Suprapubic skin (tissue), 3 donors: ENCODE data around the gene SDHAF4.

ENCODE experiments used
- POLR2A ChIP-seq, 2 donors: fragments of 450-650 bp; IDR thresholded peaks; one replicate each; pipeline ENCODE4 v1.6.1; 2017; ENCODE audit warnings: antibody characterized with exemption in 2 of 2, mild to moderate bottlenecking in 2 of 2, moderate library complexity in 2 of 2
- TF ChIP-seq, protein P1 (sequence below), 2 donors: fragments of 200-600 bp in 1 of 2; fragments of 450-650 bp in 1 of 2; sonication (generic) in 1 of 2; IDR thresholded peaks; one replicate each; pipeline ENCODE4 v1.5.1; 2016 to 2019; ENCODE audit warnings: antibody characterized with exemption in 2 of 2, mild to moderate bottlenecking in 1 of 2, moderate library complexity in 1 of 2

DNA sequence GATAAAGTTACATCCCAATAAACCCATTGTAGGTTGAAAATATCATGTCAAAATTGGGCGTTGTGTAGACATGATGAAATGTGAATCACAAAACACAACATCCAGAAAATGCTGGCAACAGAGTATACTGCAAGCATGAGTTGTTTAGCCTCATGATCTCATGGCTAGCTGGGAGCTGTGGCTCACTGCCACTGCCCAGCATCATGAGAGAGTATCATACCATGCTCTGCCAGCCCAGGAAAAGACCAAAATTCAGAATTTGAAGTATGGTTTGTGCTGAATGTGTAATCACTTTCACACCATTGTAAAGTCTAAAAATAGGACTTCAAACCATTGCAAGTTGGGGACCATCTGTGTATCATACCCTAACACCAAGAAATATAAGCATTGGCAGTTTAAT lies 55.7 kb downstream of the SDHAF4 start:
- TF ChIP-seq, protein P1, sequence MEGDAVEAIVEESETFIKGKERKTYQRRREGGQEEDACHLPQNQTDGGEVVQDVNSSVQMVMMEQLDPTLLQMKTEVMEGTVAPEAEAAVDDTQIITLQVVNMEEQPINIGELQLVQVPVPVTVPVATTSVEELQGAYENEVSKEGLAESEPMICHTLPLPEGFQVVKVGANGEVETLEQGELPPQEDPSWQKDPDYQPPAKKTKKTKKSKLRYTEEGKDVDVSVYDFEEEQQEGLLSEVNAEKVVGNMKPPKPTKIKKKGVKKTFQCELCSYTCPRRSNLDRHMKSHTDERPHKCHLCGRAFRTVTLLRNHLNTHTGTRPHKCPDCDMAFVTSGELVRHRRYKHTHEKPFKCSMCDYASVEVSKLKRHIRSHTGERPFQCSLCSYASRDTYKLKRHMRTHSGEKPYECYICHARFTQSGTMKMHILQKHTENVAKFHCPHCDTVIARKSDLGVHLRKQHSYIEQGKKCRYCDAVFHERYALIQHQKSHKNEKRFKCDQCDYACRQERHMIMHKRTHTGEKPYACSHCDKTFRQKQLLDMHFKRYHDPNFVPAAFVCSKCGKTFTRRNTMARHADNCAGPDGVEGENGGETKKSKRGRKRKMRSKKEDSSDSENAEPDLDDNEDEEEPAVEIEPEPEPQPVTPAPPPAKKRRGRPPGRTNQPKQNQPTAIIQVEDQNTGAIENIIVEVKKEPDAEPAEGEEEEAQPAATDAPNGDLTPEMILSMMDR (IDR thresholded peaks at IDR 0.05) = no peak
- no peak for TF ChIP-seq POLR2A (IDR thresholded peaks at IDR 0.05)
